HepG2 (cell line): ENCODE results near the gene IL6ST. TPM values are rescaled to one million over a fixed set of nuclear protein-coding genes. Genes with fewer than 3 reads are reported as not detected.

Experiments used
- ATAC-seq: fragments of 200-7000 bp; cut with Tn5 transposase; 3 replicates; pipeline ENCODE4 v1.9.1; 2020; ENCODE audit warnings: mild to moderate bottlenecking, moderate library complexity
- BruUV-seq: library from RNA; stranded (reverse); fragments of 400-500 nt; replicated peaks from 2 replicates; lab custom pipeline; 2021; lab: Mats Ljungman, UMichigan
- CTCF ChIA-PET: fragments of 300-600 bp; formaldehyde crosslinking; extraction: SDS; loops from one replicate; lab custom pipeline; 2021; ENCODE audit warnings: low total read pairs, inconsistent platforms, low intra/inter-chr PET ratio; lab: Yijun Ruan, JAX
- POLR2A ChIA-PET: fragments of 350-600 bp; sonication (Branson Sonifier 250); formaldehyde crosslinking; loops from one replicate; lab custom pipeline; 2020; ENCODE audit warnings: antibody characterized with exemption, inconsistent platforms; lab: Yijun Ruan, JAX
- DNase-seq: peaks from one replicate; pipeline ENCODE4 v3.0.0-alpha.2; 2015; ENCODE audit warnings: low spot score
- FAIRE-seq: peaks from 3 replicates; lab custom pipeline; 2011; peaks lifted over from hg19 to GRCh38; lab: Jason Lieb, UNC
- H2AFZ ChIP-seq: one replicate; pipeline ENCODE4 v1.6.1; 2011; ENCODE audit warnings: low read length, inconsistent platforms
- H3K27ac ChIP-seq: fragments of 300-600 bp; 3 replicates; pipeline ENCODE4 v1.8.0; 2011; ENCODE audit warnings: mixed run types, mild to moderate bottlenecking, mixed read lengths, low read length, inconsistent platforms; ENCODE audit not compliant: insufficient read depth; ENCODE audit errors: extremely low read length
- H3K27me3 ChIP-seq, 2 experiments: fragments of 200-600 bp in 1 of 2; 2 replicates in 1 of 2; 3 replicates in 1 of 2; pipeline versions ENCODE4 v1.6.0 to v1.8.0; 2011; ENCODE audit warnings: low read length in 2 of 2, mild to moderate bottlenecking in 2 of 2, moderate library complexity in 2 of 2, inconsistent platforms in 1 of 2; ENCODE audit not compliant: insufficient read depth in 2 of 2, control insufficient read depth in 1 of 2
- H3K36me3 ChIP-seq, 2 experiments: fragments of 200-600 bp in 1 of 2; replicated peaks in 1 of 2; 2 replicates in 1 of 2; 3 replicates in 1 of 2; pipeline versions ENCODE4 v1.5.1 to v1.8.0; 2011; ENCODE audit warnings: low read length in 2 of 2, inconsistent platforms in 1 of 2; ENCODE audit not compliant: insufficient read depth in 2 of 2, control insufficient read depth in 1 of 2
- H3K4me1 ChIP-seq: 2 replicates; pipeline ENCODE4 v1.5.1; 2012; ENCODE audit warnings: low read length, inconsistent platforms; ENCODE audit not compliant: insufficient read depth
- H3K4me2 ChIP-seq: 2 replicates; pipeline ENCODE4 v1.6.0; 2011; ENCODE audit warnings: low read depth, low read length, inconsistent platforms
- H3K4me3 ChIP-seq, 3 experiments: fragments of 200-600 bp in 1 of 3; sonication (generic), shearing (Covaris generic) in 1 of 3; replicated peaks in 1 of 3; 2 replicates each; pipeline ENCODE4 v1.5.1; 2011 to 2016; ENCODE audit warnings: low read length in 3 of 3, inconsistent platforms in 2 of 3, low read depth in 2 of 3, mild to moderate bottlenecking in 2 of 3, control low read depth in 1 of 3, mixed read lengths in 1 of 3; ENCODE audit not compliant: insufficient read depth in 1 of 3
- H3K79me2 ChIP-seq: one replicate; pipeline ENCODE4 v1.6.1; 2011; ENCODE audit warnings: low read length, inconsistent platforms; ENCODE audit not compliant: insufficient read depth
- H3K9ac ChIP-seq: 2 replicates; pipeline ENCODE4 v1.6.0; 2011; ENCODE audit warnings: mild to moderate bottlenecking, low read depth, low read length, inconsistent platforms; ENCODE audit not compliant: insufficient read depth
- H3K9me3 ChIP-seq: 2 replicates; pipeline ENCODE4 v1.5.1; 2012; ENCODE audit warnings: mild to moderate bottlenecking, low read length
- H4K20me1 ChIP-seq: 2 replicates; pipeline ENCODE4 v1.6.0; 2011; ENCODE audit warnings: inconsistent platforms, mild to moderate bottlenecking, low read length, moderate library complexity; ENCODE audit not compliant: insufficient read depth
- HDAC6 ChIP-seq: fragments of 200-600 bp; sonication (generic); IDR thresholded peaks from 2 replicates; pipeline ENCODE4 v1.7.0; 2017; ENCODE audit warnings: mild to moderate bottlenecking, antibody characterized with exemption, low read length, low read depth
- KAT7 ChIP-seq: IDR thresholded peaks from 2 replicates; pipeline ENCODE4 v1.6.1; 2018; ENCODE audit warnings: borderline replicate concordance, missing compliant biosample characterization
- MYNN ChIP-seq: sonication (generic); formaldehyde crosslinking; IDR thresholded peaks from 2 replicates; pipeline ENCODE4 v1.4.0; 2020; ENCODE audit warnings: mild to moderate bottlenecking, low read depth, missing genetic modification reagents
- YEATS2 ChIP-seq: sonication (generic); formaldehyde crosslinking; IDR thresholded peaks from 2 replicates; pipeline ENCODE4 v1.4.0; 2020; ENCODE audit warnings: missing genetic modification reagents, borderline replicate concordance
- ZMYM2 ChIP-seq: sonication (generic); formaldehyde crosslinking; IDR thresholded peaks from 2 replicates; pipeline ENCODE4 v1.8.0; 2022; ENCODE audit warnings: mild to moderate bottlenecking, missing genetic modification reagents
- ZNF407 ChIP-seq: sonication (generic); formaldehyde crosslinking; IDR thresholded peaks from one replicate; pipeline ENCODE4 v1.5.1; 2020; ENCODE audit warnings: mild to moderate bottlenecking, missing genetic modification reagents; ENCODE audit errors: not compliant biosample characterization
- ZNF557 ChIP-seq: sonication (generic); formaldehyde crosslinking; IDR thresholded peaks from 2 replicates; pipeline ENCODE4 v1.4.0; 2020; ENCODE audit warnings: missing genetic modification reagents
- ZNF687 ChIP-seq: sonication (generic); formaldehyde crosslinking; IDR thresholded peaks from 2 replicates; pipeline ENCODE4 v1.5.1; 2020; ENCODE audit warnings: mild to moderate bottlenecking, missing genetic modification reagents, moderate library complexity
- WGBS: methylation state at CpG from one replicate; pipeline ENCODE4 v1.1.6; 2017; ENCODE audit warnings: low lambda C conversion rate; 5-methylcytosine and 5-hydroxymethylcytosine counted together
- in situ Hi-C: cut with HindIII; loops from 2 replicates; pipeline ENCODE4 v1.10.0; 2017; ENCODE audit warnings: low pct_unique_long_range_greater_than_20kb; ENCODE audit not compliant: extremely low pct_ligation_motif_present
- intact Hi-C: fragments of 100-400 bp; cut with micrococcal nuclease; formaldehyde crosslinking; loops from one replicate; pipeline ENCODE4 v1.10.0; 2022; ENCODE audit not compliant: unreplicated experiment
- polyA plus RNA-seq, 8 experiments: library from polyadenylated mRNA; depleted of rRNA in 3 of 8; stranded (reverse) in 7 of 8; unstranded in 1 of 8; fragments of >200 nt; fragmentation: Illumina TruSeq in 4 of 8; extraction: Trizol in 4 of 8; gene quantifications; 2 replicates each; pipeline versions ENCODE4 v1.2.1 to v1.2.3, GENCODE V29; 2011 to 2016; ENCODE audit warnings: low read depth in 4 of 8, missing spikeins in 1 of 8, mixed read lengths in 1 of 8; ENCODE audit not compliant: insufficient read depth in 1 of 8
- total RNA-seq, 5 experiments: library from RNA; depleted of rRNA; stranded (reverse); fragments of >200 nt; fragmentation: Illumina TruSeq; extraction: Trizol; gene quantifications; 2 replicates each; pipeline ENCODE4 v1.2.3, GENCODE V29; 2016; ENCODE audit warnings: low read depth in 1 of 5
- TF ChIP-seq, protein P1 (sequence below): fragments of 450-650 bp; IDR thresholded peaks from 2 replicates; pipeline ENCODE4 v1.6.1; 2017; ENCODE audit warnings: mild to moderate bottlenecking

Gene IL6ST
- total and polyA plus RNA-seq, 2 of the 13 experiments (the other 11 are each of a cell fraction or from before 2014, with no cell fraction given), result 66.6 to 166 TPM

- no TSS peak for BruUV-seq
- FAIRE-seq (no peak), DNase-seq (no peak), ATAC-seq (no peak)
- POLR2A ChIA-PET, result no interaction called here
- H3K9me3 ChIP-seq, result no peaks in the 10 kb centered on the region
- intact Hi-C loops (no loop called here), in situ Hi-C loops (no loop called here)
- CTCF ChIA-PET, result no interaction called here
- H3K27ac ChIP-seq, result no peak overlapping the region
- H4K20me1 ChIP-seq, result no peaks in the 10 kb centered on the region
- no peaks in the 10 kb centered on the region for H3K79me2 ChIP-seq
- 60% methylated on average over 1 of the region's 3 CpGs for WGBS
- no peak overlapping the region for H3K4me2 ChIP-seq
- H3K27me3 ChIP-seq, result 0 out of 5 replicates have a peak, but pooled peaks cover 0 to 3% of the 10 kb centered on the region in 2 experiments
- H3K36me3 ChIP-seq, result no peaks in the 10 kb centered on the region
- no peak overlapping the region for H3K9ac ChIP-seq
- no peak overlapping the region for H3K4me3 ChIP-seq
- peaks cover 6% of the 10 kb centered on the region for H3K4me1 ChIP-seq
- H2AFZ ChIP-seq, result no peak overlapping the region
- no peak for TF ChIP-seq YEATS2
- no peak for TF ChIP-seq ZMYM2 (CRISPR knock-in tag)
- TF ChIP-seq KAT7 (CRISPR knock-in tag), result no peak
- no peak for TF ChIP-seq ZNF407 (CRISPR knock-in tag)
- TF ChIP-seq, protein P1, sequence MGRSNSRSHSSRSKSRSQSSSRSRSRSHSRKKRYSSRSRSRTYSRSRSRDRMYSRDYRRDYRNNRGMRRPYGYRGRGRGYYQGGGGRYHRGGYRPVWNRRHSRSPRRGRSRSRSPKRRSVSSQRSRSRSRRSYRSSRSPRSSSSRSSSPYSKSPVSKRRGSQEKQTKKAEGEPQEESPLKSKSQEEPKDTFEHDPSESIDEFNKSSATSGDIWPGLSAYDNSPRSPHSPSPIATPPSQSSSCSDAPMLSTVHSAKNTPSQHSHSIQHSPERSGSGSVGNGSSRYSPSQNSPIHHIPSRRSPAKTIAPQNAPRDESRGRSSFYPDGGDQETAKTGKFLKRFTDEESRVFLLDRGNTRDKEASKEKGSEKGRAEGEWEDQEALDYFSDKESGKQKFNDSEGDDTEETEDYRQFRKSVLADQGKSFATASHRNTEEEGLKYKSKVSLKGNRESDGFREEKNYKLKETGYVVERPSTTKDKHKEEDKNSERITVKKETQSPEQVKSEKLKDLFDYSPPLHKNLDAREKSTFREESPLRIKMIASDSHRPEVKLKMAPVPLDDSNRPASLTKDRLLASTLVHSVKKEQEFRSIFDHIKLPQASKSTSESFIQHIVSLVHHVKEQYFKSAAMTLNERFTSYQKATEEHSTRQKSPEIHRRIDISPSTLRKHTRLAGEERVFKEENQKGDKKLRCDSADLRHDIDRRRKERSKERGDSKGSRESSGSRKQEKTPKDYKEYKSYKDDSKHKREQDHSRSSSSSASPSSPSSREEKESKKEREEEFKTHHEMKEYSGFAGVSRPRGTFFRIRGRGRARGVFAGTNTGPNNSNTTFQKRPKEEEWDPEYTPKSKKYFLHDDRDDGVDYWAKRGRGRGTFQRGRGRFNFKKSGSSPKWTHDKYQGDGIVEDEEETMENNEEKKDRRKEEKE, result no peak
- no peak for TF ChIP-seq ZNF687
- no peak for TF ChIP-seq ZNF557
- TF ChIP-seq MYNN (CRISPR knock-in tag), result no peak
- no peak for TF ChIP-seq HDAC6
Measured at GRCh38 chr5:55904152-55904551, 90.6 kb downstream of the IL6ST start.
